ENCODE measurements around the gene HSD11B1. TPM values are rescaled to one million over a fixed set of nuclear protein-coding genes. Genes with fewer than 3 reads are reported as not detected.
A peak's percentile ranks its signal among the peaks of the same experiment; 100 is the strongest.

Gene HSD11B1
- total RNA-seq, 2 donors from 2014 or later, result 3.7 to 17.2 TPM

GRCh38 chr1:209738270-209738669 lies 33.6 kb downstream of the HSD11B1 start:
- Histone ChIP-seq H3K27me3 (no peaks in the 10 kb centered on the region), H3K4me1 (peaks cover 0 to 31% of the 10 kb centered on the region in 2 donors), H3K4me3 (no peak overlapping the region), H3K36me3 (no peaks in the 10 kb centered on the region), H3K9me3 (no peaks in the 10 kb centered on the region), H3K27ac (no peak overlapping the region)
- TF ChIP-seq CTCF (IDR thresholded peaks at IDR 0.05), result no peak
- DNase-seq (ENCODE audit: low spot score), result no peak

GRCh38 chr1:209741193-209741592 lies 36.5 kb downstream of the HSD11B1 start:
- Histone ChIP-seq H3K9me3 (no peaks in the 10 kb centered on the region), H3K36me3 (no peaks in the 10 kb centered on the region), H3K4me3 (no peak overlapping the region), H3K27ac (peak overlapping the region; percentile 79 to 88), H3K27me3 (no peaks in the 10 kb centered on the region), H3K4me1 (peaks cover 0 to 21% of the 10 kb centered on the region in 2 donors)
- TF ChIP-seq CTCF (IDR thresholded peaks at IDR 0.05), result no peak
- no peak for DNase-seq (ENCODE audit: low spot score)

- Histone ChIP-seq H3K27me3 (no peaks in the 10 kb centered on the region), H3K4me1 (peaks cover 0 to 21% of the 10 kb centered on the region in 2 donors), H3K36me3 (no peaks in the 10 kb centered on the region), H3K4me3 (no peak overlapping the region), H3K9me3 (no peaks in the 10 kb centered on the region), H3K27ac (peak overlapping the region; percentile 79 to 88)
- no peak for TF ChIP-seq CTCF (IDR thresholded peaks at IDR 0.05)
- DNase-seq (ENCODE audit: low spot score), result no peak
Observed at GRCh38 chr1:209741889-209742288, 37.2 kb downstream of the HSD11B1 start.

GRCh38 chr1:209742409-209743144 lies 37.9 kb downstream of the HSD11B1 start:
- H3K27ac ChIP-seq, result peak overlapping the region; percentile 79 to 88
- H3K4me3 ChIP-seq, result no peak overlapping the region

GRCh38 chr1:209743145-209743482 lies 38.5 kb downstream of the HSD11B1 start:
- peak; percentile 63 for DNase-seq (ENCODE audit: low spot score)
- H3K4me3 ChIP-seq, result no peak overlapping the region

More at GRCh38 chr1:209742409-209743144, 37.9 kb downstream of the HSD11B1 start:
- Histone ChIP-seq H3K9me3 (no peaks in the 10 kb centered on the region), H3K36me3 (no peaks in the 10 kb centered on the region), H3K27me3 (no peaks in the 10 kb centered on the region), H3K4me1 (peaks cover 0 to 21% of the 10 kb centered on the region in 2 donors)
- no peak for TF ChIP-seq CTCF (IDR thresholded peaks at IDR 0.05)
- no peak for DNase-seq (ENCODE audit: low spot score)

More at GRCh38 chr1:209743145-209743482, 38.5 kb downstream of the HSD11B1 start:
- Histone ChIP-seq H3K36me3 (no peaks in the 10 kb centered on the region), H3K27ac (peak overlapping the region; percentile 79 to 88), H3K27me3 (no peaks in the 10 kb centered on the region), H3K4me1 (peaks cover 0 to 25% of the 10 kb centered on the region in 2 donors), H3K9me3 (no peaks in the 10 kb centered on the region)
- TF ChIP-seq CTCF (IDR thresholded peaks at IDR 0.05), result no peak

All from right atrium auricular region (tissue), 2 donors.